GM04504 (cell line): ENCODE data around the gene RAD54L2.
"Not testable (repeated sequence)": the region's sequence is repeated elsewhere in the genome, so short reads cannot be mapped to it uniquely, and the experiment has no call there.

Experiments used
- DNase-seq: peaks from one replicate; pipeline ENCODE4 v3.0.0-alpha.2; 2012; ENCODE audit warnings: low read depth

Gene RAD54L2

GRCh38 chr3:51538459-51539290, at the start of gene RAD54L2:
Gene RAD54L2, plus strand, starts transcription at chr3:51538719. Its CDS starts 51,702 bp downstream, at chr3:51590421.
- peak; percentile 60 for DNase-seq

DNA sequence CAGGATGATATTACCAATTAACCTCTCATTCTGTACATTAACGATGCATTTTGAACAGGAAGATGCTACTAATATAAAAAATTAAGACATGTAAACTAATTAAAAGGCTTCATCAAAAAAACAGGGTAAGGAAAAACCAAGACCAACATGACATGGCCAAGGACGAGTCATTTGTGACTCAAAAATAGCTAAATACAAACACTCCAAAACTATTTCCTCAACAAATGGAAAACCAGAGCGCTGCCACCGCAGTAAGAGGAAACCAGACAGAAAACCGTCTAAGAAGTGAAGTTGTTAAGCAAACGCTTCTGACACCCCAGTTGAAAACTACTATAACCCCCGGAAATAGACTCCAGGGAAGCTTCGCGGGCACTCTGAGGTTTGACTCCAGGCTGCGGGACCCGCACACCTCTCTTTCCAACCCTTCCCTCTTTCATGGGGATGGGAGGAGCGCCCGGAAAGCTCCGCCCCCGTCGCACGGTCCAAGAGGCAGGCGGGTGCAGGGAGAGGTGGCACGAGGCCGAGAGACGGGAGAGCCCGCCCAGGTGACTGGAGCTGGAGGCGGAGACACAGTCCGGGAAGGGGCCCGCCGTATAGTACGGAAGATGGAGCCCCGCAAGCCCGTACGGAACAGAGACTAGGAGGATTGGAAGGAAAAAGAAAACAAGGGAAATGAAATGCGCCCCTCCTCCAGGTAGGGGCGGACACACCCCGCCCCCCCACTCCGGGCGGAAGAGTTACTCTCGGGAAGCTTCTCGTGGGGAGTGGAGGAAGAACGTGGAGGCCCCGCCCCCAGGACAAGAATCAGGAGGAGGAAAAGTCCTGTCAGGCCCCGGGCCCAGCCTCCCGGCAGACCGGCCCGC, 39.4 kb upstream of the RAD54L2 start:
- peak; percentile 81 for DNase-seq

DNA sequence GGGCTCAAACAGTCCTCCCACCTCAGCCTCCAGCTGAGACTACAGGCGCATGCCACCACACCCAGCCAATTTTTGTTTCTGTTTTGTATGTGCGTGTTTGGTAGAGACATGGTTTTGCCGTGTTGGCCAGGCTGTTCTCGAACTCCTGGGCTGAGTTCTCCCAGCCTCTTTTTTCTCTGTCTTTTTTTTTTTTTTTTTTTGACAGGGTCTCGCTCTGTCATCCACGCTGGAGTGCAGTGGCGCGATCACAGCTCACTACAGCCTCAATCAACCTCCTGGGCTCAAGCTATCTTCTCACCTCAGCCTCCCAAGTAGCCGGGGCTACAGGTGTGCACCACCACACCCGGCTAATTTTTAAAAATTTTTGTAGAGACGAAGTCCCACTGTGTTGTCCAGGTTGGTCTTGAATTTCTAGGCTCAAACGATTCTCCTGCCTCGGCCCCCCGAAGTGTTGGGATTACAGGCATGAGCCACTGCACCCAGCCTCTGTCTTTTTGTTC, 37.8 kb upstream of the RAD54L2 start:
- DNase-seq = no peak

GRCh38 chr3:51501833-51502561, 36.5 kb upstream of the RAD54L2 start:
- peak; percentile 39 for DNase-seq

DNA sequence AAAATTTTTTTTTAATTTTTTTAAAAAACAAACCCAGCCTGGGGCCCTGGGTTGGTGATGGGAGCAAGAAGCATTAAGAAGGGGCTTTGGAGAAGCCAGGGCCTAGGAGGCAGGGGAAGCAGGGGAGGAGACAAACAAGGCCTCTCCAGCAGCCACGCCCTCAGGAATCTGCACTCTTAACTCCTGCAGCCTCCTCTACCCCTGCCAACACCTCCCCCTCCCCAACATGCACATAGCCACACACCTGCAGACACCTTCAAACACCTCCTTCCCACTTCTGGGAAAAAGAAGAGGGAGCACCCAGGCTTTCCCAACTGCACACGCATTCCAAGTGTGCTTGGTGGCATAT, 36.0 kb upstream of the RAD54L2 start:
- no peak for DNase-seq

- DNase-seq = no peak
Observed at GRCh38 chr3:51503007-51503406, 35.5 kb upstream of the RAD54L2 start.

- DNase-seq = no peak
Observed at GRCh38 chr3:51508255-51508654, 30.3 kb upstream of the RAD54L2 start.

GRCh38 chr3:51510996-51511395, 27.5 kb upstream of the RAD54L2 start:
- DNase-seq = no peak

DNA sequence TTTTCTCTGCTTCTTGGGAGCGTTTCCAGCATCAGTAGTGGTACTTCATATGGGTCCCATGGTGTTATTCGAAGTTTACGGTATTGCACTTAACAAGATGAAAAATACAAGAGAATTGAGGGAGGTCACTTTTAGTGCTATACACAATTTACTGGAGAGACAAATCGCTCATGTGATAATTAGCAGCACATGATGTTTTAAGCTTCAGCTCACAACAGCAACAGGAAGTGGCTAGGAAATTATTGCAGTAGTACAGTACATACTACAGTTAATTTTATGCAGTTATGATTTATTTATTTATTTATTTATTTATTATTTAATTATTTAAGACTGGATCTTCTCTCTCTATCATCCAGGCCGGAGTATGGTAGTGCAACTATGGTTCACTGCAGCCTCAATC, 24.3 kb upstream of the RAD54L2 start:
- no peak for DNase-seq

GRCh38 chr3:51519848-51520247, 18.7 kb upstream of the RAD54L2 start:
- DNase-seq = no peak

- DNase-seq = not testable (repeated sequence)
Observed at GRCh38 chr3:51520906-51521730, 17.4 kb upstream of the RAD54L2 start.

GRCh38 chr3:51522273-51522962, 16.1 kb upstream of the RAD54L2 start:
- DNase-seq = no peak

- DNase-seq = not testable (repeated sequence)
Observed at GRCh38 chr3:51524874-51525273, 13.6 kb upstream of the RAD54L2 start.

- DNase-seq = no peak
Observed at GRCh38 chr3:51530485-51530884, 8.0 kb upstream of the RAD54L2 start.

DNA sequence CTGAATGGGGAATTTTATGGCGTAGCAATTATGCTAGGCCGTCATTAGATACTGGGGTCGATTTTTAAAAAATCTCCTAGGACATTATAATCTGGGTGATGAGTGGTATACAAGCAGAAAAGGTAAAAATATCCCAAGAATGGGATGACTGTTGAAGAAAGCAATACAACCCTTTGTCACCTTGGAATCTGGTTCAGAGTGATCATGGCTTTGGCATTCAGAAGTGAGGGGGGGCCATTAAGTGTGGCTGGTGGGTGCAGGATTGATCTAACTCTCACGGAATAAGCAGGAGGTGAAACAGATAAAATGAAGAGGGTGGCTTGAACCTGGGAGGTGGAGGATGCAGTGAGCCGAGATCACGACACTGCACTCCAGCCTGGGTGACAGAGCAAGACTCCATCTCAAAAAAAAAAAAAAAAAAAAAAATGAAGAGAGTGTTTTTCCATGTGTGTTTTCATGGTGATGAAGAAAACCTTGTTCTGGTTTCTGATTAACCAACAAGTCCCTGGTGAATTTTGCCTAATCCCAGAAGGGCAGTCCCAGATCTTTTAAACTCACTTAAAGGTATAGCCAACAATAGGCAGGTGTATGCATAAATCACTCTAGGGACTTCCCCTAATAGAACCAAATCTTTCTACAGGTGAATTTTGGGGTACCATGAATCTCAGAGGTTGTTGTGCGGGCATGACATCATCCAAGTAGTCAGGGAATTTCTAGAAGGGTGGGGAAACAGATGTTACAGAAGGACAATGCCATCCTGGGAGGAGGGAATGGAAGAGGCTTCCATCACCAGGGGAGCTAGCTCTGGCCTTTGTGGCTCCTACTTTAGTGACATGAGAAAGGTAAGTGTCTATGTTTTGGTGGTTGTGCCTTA, 3.1 kb upstream of the RAD54L2 start:
- DNase-seq = no peak

GRCh38 chr3:51537631-51538030, 888 bp upstream of the RAD54L2 start:
- not testable (repeated sequence) for DNase-seq

- no peak for DNase-seq
Observed at GRCh38 chr3:51538115-51538458, 432 bp upstream of the RAD54L2 start.

GRCh38 chr3:51539291-51539941, 897 bp downstream of the RAD54L2 start:
- no peak for DNase-seq

- DNase-seq = not testable (repeated sequence)
Observed at GRCh38 chr3:51542596-51542995, 4.1 kb downstream of the RAD54L2 start.
